Fibroblast of skin of abdomen (primary cell): ENCODE results near the gene DDX10. TPM values are rescaled to one million over a fixed set of nuclear protein-coding genes. Genes with fewer than 3 reads are reported as not detected.
"Not testable (repeated sequence)": the region's sequence is repeated elsewhere in the genome, so short reads cannot be mapped to it uniquely, and the experiment has no call there.

ENCODE experiments used
- DNase-seq: peaks from one replicate; pipeline ENCODE4 v3.0.0-alpha.2; 2013
- polyA plus RNA-seq, 2 experiments: library from polyadenylated mRNA; unstranded; fragments of 120-200 nt; gene quantifications; one replicate each; pipeline ENCODE4 v1.2.1, GENCODE V29; 2013; ENCODE audit not compliant: insufficient read length in 2 of 2

DDX10 gene
- 30.4 TPM for polyA plus RNA-seq (2013, experiment 1 of 2; ENCODE audit: insufficient read length)
- polyA plus RNA-seq (2013, experiment 2 of 2; ENCODE audit: insufficient read length): 29.0 TPM

GRCh38 chr11:108664730-108665525 is at the start of gene DDX10:
Gene DDX10 (plus strand): TSS chr11:108665069. CDS start chr11:108665154, 85 bp downstream.
- DNase-seq: peak; percentile 99

- peak; percentile 82 for DNase-seq
These were observed 48.3 kb upstream of the DDX10 start for GRCh38 chr11:108616549-108616948.

- no peak for DNase-seq
These were observed 47.8 kb upstream of the DDX10 start for GRCh38 chr11:108617055-108617454.

GRCh38 chr11:108618529-108618928 is 46.3 kb upstream of the DDX10 start:
- DNase-seq: no peak

- DNase-seq: peak; percentile 12
These were observed 43.7 kb upstream of the DDX10 start for GRCh38 chr11:108620958-108621772.

DNA sequence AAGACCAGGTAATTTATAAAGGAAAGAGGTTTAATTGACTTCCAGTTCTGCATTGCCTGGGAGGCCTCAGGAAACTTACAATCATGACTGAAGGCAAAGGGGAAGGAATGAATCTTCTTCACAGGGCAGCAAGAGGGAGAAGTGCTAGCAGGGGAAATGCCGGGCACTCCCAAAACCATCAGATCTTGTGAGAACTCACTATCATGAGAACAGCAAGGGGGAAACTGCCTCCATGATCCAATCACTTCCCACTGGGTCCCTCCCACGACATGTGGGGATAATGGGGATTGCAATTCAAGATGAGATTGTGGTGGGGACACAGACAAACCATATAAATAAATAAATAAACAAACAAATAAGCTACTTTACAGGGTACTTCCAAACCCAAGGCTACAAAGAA is 42.5 kb upstream of the DDX10 start:
- no peak for DNase-seq

GRCh38 chr11:108624196-108624925 is 40.5 kb upstream of the DDX10 start:
- no peak for DNase-seq

DNA sequence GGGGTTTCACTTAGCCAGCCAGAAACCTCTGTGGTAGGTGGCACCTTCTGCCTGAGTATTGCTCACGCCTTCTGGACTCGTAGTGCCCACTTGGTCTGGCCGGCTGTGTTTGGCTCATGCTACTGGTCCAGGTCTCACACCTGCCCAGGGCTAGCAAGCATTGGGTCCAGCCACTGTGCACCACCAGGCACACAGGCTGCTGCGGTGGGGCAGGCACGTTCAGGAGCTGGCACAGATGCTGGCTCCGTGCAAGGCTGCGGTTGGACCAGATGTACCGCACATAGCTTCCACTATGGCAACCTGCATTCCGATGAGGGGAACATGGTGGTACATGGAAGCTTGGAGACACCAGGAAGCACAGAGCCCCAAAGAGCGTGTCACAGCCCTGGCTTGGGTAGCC is 36.5 kb upstream of the DDX10 start:
- DNase-seq: no peak

GRCh38 chr11:108628812-108629211 is 36.1 kb upstream of the DDX10 start:
- no peak for DNase-seq

DNA sequence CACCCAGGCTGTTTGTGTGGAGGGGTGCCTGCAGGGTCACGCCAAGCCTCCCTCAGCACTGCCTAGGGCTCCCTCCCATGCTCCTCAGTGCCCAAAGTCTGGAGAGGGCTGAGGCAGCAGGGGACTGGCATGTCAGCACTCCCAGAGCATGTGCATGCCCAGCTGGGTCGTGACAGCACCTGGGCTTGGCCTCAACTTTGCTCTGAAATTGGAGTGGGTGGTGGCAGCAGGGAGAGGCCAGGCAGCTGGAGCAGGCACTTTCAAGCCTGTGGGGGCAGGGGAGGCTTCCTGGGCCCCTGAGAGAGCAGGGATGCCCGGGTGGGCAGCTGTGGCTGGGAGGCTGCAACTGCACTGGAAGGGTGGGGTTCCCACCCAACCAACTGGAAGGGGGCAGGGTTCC is 35.6 kb upstream of the DDX10 start:
- no peak for DNase-seq

- DNase-seq: no peak
These were observed 32.7 kb upstream of the DDX10 start for GRCh38 chr11:108632041-108632704.

DNA sequence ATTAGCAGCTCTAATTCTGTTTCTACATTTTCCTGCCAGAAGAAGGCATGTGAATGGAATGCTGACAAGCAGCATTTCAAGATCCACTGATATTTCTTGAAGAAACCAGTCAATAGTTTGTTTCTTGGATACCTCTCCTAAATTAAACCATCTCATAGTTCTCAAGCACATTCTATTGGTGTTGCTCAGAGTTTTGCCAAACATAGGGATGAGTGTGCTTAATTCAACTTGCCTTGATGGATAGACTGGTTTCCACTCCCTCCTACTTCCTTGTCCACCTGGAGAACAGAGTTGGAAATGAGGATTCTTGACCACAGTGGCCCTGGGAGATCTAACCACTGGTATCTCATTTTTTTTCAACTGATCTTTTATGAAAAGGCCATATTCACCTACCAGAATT is 29.8 kb upstream of the DDX10 start:
- peak; percentile 28 for DNase-seq

GRCh38 chr11:108636222-108636621 is 28.6 kb upstream of the DDX10 start:
- DNase-seq: no peak

DNA sequence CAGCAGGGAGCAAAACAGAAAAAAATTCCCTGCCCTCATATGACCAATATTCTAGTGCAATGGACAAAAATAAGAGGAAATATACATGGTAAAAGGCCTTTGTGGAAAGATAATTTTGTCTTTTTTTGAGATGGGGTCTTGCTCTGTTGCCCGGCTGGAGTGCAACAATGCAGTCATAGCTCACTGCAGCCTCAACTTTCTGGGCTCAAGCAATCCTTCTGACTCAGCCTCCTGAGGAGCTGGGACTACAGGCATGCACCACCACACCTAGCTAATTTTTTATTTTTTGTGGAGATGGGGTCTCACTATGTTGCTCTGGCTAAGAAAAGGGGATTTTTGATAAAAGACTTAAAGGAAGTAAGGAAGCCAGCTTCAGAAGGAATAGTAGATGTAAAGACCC is 25.7 kb upstream of the DDX10 start:
- DNase-seq: no peak

DNA sequence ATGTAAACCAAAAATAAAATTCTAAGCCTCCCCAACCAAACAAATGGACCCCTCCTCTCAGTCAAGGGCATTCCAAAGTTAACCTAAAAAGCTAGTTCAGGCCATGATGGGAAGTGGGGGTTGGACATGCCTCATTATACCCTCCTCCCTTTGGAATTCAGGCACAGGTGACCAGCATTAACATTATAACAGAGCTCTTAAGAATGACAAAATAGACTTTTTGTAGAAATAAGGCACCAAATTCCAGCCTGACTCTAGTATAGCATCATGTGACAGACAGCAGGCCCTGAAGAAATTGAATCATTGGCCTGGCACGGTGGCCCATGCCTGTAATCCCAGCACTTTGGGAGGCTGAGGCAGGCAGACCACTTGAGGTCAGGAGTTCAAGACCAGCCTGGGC is 23.1 kb upstream of the DDX10 start:
- DNase-seq: not testable (repeated sequence)

DNA sequence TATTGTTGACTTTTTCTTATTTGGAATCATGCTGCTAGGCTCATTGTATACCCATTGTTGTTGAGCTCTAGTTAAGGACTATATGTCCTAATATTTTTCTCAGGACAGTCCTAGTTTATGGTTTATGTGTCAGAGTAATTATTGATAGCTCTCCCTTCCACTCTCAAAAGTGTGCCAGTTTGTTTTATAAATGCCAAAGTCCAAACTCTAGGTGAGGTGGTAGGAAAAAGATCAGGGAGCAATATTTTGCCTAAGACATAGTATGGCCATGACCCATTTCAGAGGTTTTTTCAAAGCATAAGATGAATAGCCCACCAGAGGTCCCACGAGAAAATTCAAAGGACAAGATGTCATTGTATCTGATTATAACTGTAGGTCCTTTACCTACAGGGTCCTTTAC is 20.9 kb upstream of the DDX10 start:
- DNase-seq: no peak

DNA sequence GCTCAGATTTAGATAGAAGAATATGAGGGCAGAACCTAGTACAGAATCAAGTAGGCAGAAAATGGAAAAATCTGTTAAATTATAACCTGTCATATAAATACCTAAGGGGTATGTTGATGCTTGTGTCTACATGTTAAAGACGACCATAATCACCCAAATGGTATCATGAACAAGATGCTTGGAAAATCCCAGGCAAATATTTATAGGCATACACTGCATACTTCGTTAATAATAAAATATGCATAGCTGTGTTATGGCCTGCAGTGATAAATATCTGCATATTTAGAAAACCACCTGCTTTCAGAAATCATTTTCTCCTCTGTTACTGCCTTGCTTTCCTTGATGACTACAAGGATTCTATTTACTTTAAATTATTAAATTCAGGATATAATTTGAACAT is 18.9 kb upstream of the DDX10 start:
- no peak for DNase-seq

DNA sequence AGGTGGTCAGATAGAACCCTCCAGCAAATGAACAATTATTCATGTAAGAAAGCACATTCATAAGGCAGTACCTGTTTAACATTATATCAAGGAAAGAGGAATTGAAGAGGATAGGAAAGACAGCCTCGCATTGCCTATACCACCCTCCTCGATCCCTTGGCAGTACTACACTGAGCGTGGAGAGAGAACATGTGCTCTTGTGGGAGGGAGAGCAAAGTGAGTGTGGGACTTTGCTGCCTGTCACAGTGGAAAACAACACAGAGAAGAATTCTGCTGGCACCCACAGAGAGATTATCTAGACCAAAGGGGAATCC is 17.5 kb upstream of the DDX10 start:
- no peak for DNase-seq

DNA sequence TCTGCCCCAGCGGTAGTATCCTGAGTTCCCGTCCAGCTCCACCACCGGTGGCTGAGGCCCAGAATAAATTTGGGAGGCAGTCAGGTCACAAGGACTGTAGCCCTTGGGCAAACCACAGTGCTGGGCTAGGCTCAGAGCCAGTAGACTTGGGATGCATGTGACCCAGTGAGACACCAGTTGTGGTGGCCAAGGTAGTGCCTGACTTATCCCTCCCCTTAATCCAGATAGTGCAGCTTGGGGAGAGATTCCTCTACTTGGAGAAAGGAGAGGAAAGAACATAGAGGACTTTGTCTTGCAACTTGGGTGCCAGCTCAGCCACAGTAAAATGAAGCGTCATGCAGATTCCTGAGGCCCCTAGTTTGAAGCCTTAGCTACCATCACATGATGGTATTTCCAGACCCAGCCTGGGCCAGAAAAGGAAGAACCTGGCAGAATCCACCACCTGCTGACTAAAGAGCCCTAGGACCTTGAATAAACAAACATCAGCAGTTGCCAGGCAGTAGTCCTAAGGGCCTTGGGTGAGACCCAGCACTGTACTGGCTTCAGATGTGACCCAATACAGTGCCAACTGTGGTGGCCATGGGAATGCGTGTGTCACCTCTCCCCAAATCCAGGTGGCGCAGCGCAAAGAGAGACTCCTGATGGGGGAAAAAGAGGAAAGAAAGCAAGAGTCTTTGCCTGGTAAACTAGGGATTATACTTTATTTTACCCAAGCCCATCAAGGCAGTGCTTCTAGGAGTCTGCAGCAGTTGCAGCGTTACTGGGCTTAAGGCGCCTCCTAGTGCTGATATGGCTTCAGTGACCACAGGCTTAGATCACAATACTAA is 17.0 kb upstream of the DDX10 start:
- peak; percentile 78 for DNase-seq

DNA sequence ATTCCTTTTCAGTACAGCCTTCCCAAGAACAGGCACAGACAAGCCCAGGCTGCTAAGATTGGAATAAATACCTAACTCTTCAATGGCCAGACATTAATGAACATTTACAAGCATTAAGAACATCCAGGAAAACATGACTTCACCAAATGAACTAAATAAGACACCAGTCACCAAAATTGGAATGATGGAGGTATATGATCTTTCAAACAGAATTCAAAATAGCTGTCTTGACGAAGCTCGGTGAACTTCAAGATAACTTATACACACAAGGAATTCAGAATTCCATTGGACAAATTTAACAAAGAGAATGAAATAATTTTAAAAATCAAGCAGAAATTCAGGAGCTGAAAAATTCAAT is 16.4 kb upstream of the DDX10 start:
- no peak for DNase-seq

GRCh38 chr11:108654100-108654499 is 10.8 kb upstream of the DDX10 start:
- DNase-seq: not testable (repeated sequence)
